IMR-90 (cell line): Measurements from ENCODE around the gene WDR43. TPM values are rescaled to one million over a fixed set of nuclear protein-coding genes. Genes with fewer than 3 reads are reported as not detected.

Experiments
- CTCF ChIP-seq: conservative IDR thresholded peaks from 2 replicates; pipeline ENCODE4 v1.5.1; 2012; ENCODE audit warnings: mild to moderate bottlenecking, low read depth, low read length, improper control_type of control experiment
- polyA plus RNA-seq, 3 experiments: library from polyadenylated mRNA; depleted of rRNA; stranded (reverse); fragments of >200 nt; gene quantifications; 2 replicates each; pipeline ENCODE4 v1.2.3, GENCODE V29; 2012; ENCODE audit warnings: low replicate concordance in 1 of 3
- total RNA-seq: library from RNA; depleted of rRNA; stranded (reverse); fragments of >200 nt; gene quantifications from 2 replicates; pipeline ENCODE4 v1.2.3, GENCODE V29; 2012

WDR43 gene
- total and polyA plus RNA-seq, 2 of the 4 experiments (the other 2 are of a cell fraction) = 40.3 to 300 TPM

GRCh38 chr2:28869494-28870145 lies 24.8 kb upstream of the WDR43 start (continued):
- TF ChIP-seq CTCF = no peak
